HG03558 (cell line): Measurements from ENCODE around the gene CHST14.

Experiments
- ATAC-seq: cut with Tn5 transposase; IDR thresholded peaks from one replicate; pipeline ENCODE4 v1.9.1; 2021; ENCODE audit warnings: moderate number of reproducible peaks; ENCODE audit not compliant: unreplicated experiment; ENCODE audit errors: extremely low read depth

CHST14 gene

DNA sequence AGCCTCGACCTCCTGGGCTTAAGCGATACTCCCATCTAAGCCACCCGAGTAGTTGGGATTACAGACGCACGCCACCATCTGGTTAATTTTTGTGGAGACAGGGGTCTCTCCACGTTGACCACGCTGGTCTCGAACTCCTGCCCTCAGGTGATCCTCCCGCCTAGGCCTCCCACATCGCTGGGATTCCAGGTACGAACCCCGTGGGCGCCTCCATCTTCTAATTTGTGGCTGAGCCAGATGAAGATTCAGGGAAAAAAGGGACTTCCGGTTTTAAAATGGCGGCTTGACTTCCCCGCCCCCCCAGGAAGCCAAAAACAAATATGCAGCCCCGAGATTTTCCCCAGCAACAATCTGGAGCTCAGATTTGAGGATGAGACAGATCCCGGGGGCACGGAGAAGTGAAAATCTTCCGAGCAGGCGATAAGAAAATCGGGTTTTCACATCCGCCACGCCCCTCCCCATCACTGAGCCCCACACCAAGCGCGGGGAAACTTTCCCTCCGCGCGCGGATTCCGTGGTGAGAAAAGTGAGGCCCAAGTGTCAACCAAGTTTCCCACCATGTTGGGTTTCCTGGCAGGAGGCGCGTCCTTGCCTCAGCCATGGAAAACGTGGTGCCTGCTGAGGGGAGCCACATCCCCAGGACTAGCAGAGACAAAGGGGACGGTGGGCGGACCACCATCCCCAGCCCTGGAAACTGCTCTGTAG lies 15.4 kb downstream of the CHST14 start:
- ATAC-seq: no peak

DNA sequence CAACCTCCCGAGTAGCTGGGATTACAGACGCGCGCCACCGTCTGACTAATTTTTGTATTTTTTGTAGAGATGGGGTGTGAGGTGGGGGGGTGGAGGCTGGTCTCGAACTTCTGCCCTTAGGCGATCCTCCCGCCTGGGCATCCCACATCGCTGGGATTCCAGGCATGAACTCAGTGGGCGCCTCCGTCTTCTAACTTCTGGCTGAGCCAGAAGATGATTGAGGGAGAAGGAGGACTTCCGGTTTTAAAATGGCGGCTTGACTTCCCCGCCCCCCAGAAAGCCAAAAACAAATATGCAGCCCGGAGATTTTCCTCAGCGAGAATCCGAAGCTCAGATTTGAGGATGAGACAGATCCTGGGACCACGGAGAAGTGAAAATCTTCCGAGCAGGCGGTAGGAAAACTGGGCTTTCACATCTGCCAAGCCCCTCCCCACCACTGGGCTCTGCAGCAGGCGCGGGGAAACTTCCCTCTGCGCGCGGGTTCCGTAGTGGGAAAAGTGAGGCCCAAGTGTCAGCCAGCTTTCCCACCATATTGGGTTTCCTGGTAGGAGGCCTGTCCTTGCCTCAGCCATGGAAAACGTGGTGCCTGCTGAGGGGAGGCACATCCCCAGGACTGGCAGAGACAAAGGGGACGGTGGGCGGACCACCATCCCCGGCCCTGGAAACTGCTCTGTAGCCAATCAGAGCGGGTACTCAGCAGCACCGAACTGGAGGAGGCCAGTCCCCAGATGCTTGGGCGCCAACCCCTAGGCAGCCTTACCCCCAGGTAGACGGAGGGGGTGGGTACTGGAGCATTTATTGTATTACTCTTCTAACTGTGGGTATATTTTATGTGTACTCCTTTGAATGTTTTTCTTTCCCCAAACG lies 17.3 kb downstream of the CHST14 start:
- ATAC-seq: no peak

DNA sequence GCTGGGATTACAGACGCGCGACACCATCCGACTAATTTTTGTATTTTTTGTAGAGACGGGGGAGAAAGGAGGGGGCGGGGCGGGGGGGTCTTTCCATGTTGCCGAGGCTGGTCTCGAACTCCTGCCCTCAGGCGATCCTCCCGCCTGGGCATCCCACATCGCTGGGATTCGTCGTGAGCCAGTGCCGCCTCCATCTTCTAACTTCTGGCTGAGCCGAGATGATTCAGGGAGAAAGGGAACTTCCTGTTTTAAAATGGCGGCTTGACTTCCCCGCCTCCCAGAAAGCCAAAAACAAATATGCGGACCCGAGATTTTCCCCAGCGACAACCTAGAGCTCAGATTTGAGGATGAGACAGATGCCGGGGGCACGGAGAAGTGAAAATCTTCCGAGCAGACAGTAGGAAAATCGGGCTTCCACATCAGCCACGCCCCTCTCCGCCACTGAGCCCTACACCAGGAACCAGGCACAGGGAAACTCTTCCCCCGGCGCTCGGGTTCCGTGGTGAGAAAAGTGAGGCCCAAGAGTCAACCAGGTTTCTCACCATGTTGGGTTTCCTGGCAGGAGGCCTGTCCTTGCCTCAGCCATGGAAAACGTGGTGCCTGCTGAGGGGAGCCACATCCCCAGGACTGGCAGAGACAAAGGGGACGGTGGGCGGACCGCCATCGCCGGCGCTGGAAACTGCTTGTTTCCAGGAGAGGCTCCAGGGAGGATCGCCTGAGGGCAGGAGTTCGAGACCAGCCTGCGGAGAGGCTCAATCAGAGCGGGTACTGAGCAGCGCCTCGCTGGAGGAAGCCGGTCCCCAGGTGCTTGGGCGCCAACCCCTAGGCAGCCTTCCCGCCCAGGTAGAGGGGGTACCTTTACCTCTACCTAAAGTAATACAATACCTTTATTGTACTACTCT lies 18.7 kb downstream of the CHST14 start:
- no peak for ATAC-seq

DNA sequence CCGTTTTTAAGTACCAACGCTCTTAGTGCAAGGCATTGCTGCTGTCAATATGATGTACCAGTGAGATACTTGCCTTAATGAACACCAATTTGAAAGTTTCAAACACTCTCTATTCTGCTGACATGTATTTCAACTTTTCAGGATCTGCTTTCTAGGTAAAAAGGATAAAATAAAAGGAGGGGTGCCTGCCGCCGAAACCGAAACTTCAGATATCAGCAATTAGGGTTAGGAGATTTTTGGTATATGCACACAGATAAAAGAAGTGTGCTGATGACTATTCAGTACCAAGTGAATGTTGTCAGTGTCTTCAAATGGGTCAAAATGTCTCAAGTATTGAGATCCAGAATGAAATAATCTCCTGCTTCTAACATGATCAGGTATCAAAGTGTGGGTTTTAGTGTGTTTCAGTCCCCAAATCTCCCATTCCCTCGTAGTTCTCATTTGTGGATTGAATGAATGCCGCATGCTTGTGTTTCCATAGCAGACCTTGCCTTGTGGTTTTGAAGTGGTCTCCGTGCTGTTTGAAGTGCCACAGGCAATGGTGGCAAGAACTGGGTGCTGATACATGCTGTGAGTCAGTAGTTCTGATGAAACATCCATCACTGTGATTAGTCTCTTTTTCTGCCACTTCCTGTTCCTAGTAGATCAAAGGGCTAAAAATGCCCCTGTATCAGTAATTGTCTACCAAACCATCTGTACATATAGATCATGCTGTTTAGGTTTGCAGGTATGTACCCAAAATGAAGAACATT lies 22.5 kb downstream of the CHST14 start:
- ATAC-seq: no peak

DNA sequence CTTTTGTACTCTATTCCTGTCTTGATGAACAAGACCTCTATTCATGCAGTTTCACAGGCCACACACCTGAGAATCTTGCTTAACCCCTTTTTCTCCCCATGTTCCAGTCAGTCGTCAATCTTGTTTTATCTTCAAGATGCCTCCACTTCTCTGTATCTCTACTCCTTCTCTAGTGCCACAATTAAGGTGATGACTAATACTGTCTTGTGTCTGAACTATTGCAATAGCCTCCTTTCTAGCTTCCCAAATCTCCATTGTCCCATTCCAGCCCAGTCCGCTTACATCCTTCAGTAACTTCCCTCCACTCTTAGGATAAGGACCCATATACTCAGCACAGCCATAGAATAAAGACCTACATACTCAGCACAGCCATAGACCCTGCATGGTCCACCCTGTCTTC lies 24.7 kb downstream of the CHST14 start:
- no peak for ATAC-seq

DNA sequence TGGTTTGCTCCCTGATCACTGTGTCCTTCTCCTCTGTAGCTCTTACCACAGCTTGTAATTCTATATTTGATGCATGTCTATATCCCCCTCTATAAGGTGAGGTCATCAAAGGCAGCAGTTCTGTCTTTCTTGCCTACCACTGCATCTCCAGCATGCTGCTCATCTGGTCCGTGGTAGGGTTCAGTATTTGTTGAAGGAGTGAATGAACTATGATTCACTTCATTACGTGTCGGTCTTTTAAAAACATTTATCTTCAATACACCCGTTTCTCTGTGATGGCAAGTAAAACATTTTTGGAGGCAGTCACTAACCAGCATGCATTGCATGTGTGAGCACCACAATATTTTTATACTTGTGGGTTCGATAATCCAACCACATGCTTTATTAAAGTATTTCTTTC lies 27.6 kb downstream of the CHST14 start:
- ATAC-seq: no peak

DNA sequence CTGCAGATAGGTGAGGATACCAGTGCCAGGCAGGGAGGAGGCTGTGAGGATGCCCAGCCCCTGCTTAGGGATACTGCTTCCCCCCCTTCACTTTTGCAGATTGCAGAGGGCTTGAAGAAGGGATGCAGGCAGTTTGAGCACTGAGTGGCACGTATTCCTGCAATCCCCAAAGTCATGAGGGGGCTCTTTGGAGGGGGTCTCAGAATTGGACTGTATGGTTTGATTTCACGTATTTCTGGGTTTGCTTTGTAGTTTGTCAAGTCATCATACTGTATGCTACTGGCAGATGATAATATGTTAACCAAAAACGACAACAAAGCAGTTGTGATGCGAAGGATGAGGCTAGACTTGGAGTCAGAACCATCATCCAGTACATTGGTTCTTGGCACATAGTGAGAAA lies 28.1 kb downstream of the CHST14 start:
- ATAC-seq: no peak

DNA sequence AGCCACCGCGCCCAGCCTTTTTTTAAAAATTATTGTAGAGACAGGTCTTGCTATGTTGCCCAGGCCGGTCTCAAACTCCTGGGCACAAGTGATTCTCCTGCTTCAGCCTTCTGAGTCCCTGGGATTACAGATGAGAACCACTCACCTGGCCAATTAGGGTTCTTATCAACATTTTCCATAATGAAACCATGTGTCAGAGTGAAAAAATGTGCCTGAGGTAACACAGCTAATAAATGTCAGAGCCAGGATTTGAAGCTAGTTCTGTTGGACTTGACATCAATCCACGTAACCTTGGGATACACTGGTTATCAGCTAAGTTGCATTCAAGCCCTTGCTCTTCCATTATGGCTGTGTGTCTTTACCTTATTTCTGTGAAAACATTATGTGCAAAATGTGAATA lies 29.1 kb downstream of the CHST14 start:
- ATAC-seq: no peak

DNA sequence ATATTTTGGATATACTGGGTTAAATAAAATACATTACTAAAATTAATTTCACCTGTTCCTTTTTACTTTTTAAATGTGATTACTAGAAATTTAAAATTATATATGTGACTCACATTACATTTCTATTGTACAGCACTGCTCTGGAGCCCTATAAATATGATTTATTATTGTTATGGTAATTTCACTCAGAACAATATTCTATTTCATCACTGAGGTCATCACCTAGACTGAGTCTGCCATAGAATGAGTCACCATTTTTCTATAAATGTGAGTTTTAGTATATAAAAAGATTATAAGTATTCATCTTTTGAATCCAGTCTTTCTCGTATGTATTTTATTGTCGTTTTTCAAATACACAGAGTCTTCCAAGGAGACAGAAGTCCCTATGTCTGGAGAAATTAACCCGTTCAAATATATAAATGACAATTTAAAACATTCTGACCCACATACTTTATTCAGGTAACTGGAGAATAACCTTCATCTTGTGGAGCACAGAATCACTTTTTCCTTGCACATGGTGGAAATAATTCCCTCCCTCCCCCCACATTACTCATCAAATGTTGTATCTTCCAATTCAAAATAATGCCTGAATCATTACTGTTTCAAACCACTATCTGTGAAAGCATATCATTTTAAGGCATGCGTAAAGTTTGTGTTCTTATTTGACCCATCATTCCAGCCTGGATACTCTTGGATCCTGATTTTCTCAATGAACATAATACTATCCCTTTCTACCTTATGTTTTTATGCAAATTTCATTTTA lies 30.0 kb downstream of the CHST14 start:
- ATAC-seq: no peak

DNA sequence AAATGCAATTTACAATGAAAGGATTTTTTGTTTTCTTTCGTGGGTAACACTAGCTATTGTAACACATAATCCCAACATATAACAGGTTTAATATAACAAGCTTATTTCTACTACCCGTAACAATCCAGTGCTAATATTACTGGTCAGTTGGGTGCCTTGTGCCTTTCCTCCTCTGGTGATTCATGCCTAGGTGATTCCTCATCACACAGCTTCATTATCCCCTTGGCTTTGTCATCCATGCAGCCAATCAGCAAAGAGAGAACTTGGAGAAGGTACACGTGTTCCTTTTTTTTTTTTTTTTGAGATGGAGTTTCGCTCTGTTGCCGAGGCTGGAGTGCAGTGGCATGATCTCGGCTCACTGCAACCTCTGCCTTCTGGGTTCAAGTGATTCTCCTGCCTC lies 30.7 kb downstream of the CHST14 start:
- ATAC-seq: no peak

DNA sequence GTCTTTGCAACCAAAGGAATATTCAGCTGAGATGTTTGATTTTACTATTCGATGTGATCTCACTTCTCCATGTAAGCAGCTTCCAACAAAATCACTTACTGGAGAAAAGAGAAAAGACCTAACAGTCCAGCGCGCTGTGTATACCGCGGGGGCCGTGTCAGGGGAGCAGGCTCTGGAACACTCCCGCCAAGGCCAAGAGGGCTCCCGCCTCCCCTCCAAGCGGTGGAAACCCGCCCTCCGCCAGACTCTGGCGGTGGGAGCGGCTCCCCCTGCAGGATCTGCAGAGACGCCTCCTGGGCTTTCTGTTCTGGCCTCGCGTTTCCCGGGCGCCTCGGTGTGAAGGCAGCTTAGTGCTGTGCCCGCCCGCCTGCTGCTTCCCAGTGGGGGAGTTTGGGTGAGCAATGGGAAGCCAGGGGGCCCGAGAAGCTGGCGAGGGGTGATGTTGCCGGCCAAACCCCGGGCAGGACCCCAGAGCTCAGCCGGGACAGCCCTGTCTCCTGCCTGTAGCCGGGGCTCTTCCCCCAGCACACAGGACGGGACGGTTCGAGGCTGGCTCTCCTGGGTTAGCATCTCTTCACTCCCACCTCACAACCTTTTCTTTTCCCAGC lies 36.3 kb downstream of the CHST14 start:
- no peak for ATAC-seq

DNA sequence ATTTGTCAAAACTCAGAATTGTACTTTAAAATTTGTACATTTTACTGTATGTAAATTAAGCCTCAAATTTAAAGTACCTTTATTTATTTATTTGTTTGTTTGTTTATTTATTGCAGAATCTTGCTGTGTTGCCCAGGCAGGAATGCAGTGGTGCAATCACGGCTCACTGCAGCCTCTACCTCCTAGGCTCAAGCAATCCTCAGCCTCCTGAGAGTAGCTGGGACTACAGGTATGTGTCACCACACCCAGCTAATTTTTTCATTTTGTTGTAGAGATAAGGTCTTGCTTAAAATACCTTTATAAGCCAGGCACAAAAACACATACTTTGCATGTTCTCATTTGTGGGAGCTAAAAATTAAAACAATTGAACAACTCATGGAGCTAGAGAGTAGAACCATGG lies 37.4 kb downstream of the CHST14 start:
- no peak for ATAC-seq

DNA sequence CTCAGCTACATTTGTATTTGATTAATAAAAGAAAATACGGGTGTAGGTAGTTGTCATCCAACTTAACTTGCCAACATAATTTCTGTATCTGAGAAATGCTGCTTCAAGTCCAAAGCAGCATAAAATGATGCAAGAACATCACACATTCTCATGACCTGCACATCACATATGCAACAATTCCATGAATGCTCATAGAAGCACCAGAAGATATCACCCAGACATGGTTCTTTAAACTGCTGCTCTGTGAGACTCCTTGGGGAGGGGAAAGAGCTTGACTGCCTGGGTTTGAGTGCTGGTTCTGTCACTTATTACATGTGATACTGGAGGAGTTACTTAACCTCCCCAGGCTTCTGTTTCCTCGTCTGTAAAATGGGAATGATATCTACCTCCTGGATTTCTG lies 39.4 kb downstream of the CHST14 start:
- ATAC-seq: no peak

DNA sequence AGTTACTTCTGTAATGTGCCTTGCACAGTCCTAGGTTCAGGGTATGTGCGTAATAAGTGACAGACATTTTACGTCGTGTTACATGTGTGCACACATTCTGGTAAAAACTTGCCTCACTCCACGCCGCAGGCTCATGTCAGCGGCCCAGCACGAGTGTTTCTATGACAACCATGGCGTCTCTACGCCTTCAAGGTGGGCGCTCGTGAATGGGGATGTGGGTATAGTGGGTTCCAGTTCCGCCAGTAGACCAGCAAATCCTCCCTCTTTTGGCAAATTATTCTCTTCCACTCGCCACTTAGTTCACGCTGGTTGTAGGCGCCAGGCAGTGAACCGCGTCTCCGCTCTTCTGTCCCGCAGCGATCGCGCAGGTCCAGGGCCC lies 40.3 kb downstream of the CHST14 start:
- ATAC-seq: no peak

DNA sequence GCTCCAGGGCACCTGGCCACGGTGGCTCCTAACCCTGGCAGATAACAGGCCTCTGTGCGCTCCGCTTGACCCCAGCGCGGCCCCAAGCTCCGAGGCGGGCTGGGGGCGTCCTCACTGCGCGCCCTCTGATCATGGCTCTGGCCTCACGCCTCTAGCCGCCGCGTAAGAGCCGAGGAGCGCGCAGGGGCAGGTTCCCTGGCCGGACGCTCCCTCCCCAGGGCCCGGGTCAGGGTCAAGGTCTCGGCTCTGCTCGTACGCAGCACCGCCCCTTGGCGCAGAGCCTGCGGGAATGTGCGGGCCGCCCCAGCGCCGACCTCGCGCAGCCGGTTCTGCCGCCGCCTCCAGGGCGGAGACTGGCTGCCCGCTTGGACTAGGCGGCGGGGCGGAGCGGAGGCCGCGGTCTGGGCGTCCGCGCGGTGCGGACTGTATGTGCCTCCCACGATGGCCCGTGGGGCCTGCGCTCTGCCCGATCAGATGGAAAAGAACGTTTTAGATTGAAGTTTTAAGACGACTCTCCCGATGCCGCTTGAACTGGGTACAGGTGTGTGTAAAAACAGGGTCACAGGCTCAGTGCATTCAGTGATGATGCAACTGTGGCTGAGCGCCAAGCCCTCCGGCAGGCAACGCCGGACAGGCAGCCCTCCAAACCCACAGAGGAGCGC lies 40.8 kb downstream of the CHST14 start:
- ATAC-seq: no peak

DNA sequence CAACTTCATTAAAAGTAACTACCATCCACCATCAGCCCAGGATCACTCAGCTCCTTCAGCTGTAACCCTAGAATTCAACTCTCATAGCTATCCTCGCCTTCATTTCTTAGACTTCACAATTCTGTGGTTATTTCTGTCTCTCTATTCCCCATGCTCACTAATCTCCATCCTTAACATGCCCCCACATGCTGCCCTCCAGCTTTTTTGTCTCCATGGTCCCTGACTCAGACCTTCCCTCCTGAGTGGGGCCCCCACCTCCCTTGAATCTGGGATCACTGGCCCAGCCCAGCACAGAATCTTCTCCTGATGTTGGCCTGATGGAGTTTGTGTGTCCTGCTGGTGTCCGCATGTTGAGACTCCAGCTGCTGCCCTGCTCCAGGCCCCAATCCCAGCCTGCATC lies 41.7 kb downstream of the CHST14 start:
- ATAC-seq: no peak

DNA sequence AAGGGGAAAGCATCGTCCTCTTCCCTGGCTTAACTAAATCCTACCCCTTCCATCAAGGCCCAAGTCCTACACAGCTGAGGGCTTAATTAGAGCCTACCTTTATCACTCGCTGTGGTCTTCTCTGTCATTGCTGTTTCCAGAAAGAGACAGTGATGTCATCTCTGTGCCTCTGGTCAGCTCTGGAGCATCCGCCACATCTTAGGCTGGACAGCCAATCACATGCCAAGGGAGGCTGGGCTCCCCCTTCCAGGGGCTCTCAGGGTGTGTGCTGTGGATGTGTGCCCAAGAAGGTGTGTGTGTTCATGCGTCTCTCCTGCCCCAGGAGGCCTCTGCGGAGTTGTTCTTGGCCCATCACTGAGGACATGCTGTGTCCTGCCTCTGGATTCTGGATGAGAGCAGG lies 42.8 kb downstream of the CHST14 start:
- no peak for ATAC-seq

DNA sequence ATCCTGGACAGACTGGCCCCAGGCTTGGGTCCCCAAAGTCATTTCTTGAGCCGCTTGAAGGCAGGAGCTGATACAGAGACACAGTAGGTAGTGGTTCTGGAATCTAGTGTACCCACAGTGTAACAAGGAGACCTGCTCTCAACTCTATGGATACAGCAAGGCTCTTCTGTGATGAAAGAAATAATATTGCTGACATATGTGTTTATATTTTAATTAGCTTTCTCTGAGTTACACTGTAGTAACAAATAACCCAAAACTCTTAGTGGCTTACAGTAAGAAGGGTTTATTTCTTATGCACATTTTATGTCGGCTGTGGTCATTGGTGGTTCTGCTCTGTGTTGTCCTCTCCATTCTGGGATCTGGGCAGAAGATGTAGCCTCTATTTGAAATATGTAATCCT lies 45.5 kb downstream of the CHST14 start:
- ATAC-seq: no peak
